ENCODE measurements around the gene PRKAG2. TPM values are rescaled to one million over a fixed set of nuclear protein-coding genes. Genes with fewer than 3 reads are reported as not detected.

The PRKAG2 gene
- total RNA-seq, 1 donor from 2014 or later, result 35.6 TPM

DNA sequence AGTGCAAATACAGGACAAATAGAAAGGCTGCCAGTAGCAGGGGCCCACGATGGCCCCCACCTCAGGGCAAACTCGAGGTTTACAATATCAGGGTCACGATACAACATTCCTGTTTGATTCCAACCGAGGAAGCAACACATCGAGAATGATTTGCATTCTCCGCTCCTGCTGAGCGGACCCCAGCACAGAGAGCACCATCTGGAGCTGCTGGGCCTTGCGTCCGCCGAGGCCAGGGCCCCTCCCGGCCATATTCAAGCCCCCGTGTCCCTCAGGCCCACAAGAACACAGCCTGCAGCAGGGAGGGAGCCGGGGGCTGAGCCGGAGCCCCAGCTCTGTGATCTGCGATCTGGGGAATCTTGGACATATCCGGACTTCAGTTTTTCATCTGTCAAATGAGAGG is 84.3 kb downstream of the PRKAG2 start:
- H3K4me3 ChIP-seq, result no peak overlapping the region
- intact Hi-C loops (cut with DNase I), result no loop called here
- no peak overlapping the region for H3K27ac ChIP-seq
- no peaks in the 10 kb centered on the region for H3K9me3 ChIP-seq
- ATAC-seq (no peak), DNase-seq (peak; percentile 51)
- TF ChIP-seq, protein P1, sequence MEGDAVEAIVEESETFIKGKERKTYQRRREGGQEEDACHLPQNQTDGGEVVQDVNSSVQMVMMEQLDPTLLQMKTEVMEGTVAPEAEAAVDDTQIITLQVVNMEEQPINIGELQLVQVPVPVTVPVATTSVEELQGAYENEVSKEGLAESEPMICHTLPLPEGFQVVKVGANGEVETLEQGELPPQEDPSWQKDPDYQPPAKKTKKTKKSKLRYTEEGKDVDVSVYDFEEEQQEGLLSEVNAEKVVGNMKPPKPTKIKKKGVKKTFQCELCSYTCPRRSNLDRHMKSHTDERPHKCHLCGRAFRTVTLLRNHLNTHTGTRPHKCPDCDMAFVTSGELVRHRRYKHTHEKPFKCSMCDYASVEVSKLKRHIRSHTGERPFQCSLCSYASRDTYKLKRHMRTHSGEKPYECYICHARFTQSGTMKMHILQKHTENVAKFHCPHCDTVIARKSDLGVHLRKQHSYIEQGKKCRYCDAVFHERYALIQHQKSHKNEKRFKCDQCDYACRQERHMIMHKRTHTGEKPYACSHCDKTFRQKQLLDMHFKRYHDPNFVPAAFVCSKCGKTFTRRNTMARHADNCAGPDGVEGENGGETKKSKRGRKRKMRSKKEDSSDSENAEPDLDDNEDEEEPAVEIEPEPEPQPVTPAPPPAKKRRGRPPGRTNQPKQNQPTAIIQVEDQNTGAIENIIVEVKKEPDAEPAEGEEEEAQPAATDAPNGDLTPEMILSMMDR (IDR thresholded peaks at IDR 0.05), result no peak
- peaks cover 43% of the 10 kb centered on the region for H3K4me1 ChIP-seq
- no peaks in the 10 kb centered on the region for H3K27me3 ChIP-seq
- H3K36me3 ChIP-seq, result no peaks in the 10 kb centered on the region

DNA sequence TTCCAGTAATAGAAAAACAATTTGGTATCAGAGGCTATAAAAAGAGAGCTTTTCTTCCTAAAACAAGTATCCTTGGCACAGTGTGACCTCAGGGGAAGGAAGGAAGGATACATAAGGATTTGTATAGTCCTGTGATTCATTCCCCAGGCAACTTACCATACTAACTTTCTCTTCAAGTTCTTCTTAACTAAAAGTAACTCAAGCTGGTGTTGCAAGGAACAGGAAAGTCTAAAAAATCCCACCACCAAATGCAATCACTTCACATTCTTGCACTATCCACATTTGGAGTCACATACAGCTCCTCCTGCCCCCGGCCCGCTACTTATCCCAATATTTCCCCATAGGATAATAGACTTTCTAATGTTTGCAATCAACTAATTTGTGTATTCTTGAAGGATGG is 84.8 kb downstream of the PRKAG2 start:
- ATAC-seq (no peak), DNase-seq (no peak)
- Histone ChIP-seq H3K27me3 (no peaks in the 10 kb centered on the region), H3K9me3 (no peaks in the 10 kb centered on the region), H3K4me1 (peaks cover 38% of the 10 kb centered on the region), H3K4me3 (no peak overlapping the region), H3K27ac (no peak overlapping the region), H3K36me3 (no peaks in the 10 kb centered on the region)
- TF ChIP-seq, protein P1 (IDR thresholded peaks at IDR 0.05), result no peak
- intact Hi-C loops (cut with DNase I), result no loop called here

DNA sequence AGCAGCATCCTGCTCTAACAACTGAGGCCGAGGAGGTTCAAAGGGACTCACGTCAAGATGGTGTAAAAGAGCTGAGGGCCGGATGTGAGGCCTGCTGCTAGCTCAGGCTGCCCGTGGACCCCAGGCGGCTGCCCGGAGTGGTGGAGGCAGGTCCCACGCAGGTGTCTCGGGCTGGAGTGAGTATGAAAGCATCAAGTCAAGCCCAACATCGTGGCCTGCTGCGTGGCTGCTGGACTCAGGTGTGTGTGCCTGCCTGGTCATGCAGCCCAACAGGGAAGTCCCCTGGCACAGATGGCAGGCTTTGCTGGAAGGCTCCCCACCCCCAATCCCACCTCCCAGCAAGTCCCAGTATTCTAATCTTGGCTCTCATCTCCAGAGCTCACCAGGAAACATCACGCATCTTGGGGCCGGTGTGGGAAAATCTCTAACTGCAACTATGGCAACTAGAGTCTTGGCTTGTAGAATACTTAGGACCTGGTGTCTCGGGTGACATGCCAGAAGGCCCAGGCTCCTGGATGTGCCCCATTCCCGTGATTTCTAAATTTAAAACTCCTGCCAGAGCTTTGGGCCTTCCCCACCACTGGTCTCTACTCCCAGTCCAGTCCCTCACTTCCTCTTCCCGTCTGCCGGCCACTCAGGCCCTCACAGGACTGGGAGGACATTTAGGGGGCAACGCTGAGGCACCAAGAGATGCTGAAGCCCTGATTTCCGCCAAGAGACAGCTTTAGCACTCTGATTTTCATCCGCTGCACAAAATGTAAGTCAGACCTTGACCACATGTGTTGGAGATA is 85.9 kb downstream of the PRKAG2 start:
- Histone ChIP-seq H3K36me3 (no peaks in the 10 kb centered on the region), H3K4me3 (no peak overlapping the region), H3K9me3 (no peaks in the 10 kb centered on the region), H3K4me1 (peaks cover 28% of the 10 kb centered on the region), H3K27ac (no peak overlapping the region), H3K27me3 (no peaks in the 10 kb centered on the region)
- ATAC-seq (no peak), DNase-seq (peak; percentile 40)
- intact Hi-C loops (cut with DNase I), result no loop called here
- TF ChIP-seq, protein P1 (IDR thresholded peaks at IDR 0.05), result no peak

DNA sequence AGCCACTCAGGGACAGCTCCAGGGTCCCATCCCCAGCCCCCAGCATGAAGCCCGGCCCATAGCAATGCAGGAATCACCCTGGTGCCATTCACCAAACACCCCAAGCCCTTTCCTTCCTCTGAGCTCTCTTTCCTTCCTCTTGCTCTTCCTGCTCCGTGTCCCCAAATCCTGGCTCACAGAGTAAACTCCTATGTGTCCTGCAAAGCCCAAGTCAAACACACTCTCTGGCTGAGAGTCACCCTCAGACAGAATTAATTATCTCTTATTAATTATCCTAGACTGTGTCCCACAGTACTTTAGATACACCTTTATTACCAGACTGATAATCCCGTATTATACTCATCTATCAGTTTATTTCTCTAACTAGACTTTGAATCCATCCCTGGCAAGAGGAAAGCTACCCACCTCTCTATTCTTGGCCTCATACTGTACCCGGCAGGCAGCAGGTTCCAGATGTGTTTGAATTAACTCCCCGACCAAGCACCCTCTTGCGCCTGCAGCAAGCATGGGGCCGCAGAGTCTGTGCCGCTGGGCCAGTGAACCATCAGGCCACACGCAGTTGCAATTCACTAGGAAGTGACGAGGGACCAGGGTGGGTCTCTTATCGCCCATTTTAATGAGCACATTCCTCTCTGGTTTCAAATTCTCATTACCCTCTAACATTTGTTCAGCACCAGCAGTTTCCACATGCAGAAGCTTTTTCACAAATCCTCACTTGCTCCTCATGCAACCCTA is 86.7 kb downstream of the PRKAG2 start:
- H3K4me1 ChIP-seq, result peaks cover 22% of the 10 kb centered on the region
- H3K36me3 ChIP-seq, result no peaks in the 10 kb centered on the region
- H3K27me3 ChIP-seq, result no peaks in the 10 kb centered on the region
- H3K9me3 ChIP-seq, result no peaks in the 10 kb centered on the region
- H3K4me3 ChIP-seq, result no peak overlapping the region
- ATAC-seq (no peak), DNase-seq (peak; percentile 32)
- intact Hi-C loops (cut with DNase I), result no loop called here
- TF ChIP-seq, protein P1 (IDR thresholded peaks at IDR 0.05), result no peak
- no peak overlapping the region for H3K27ac ChIP-seq

DNA sequence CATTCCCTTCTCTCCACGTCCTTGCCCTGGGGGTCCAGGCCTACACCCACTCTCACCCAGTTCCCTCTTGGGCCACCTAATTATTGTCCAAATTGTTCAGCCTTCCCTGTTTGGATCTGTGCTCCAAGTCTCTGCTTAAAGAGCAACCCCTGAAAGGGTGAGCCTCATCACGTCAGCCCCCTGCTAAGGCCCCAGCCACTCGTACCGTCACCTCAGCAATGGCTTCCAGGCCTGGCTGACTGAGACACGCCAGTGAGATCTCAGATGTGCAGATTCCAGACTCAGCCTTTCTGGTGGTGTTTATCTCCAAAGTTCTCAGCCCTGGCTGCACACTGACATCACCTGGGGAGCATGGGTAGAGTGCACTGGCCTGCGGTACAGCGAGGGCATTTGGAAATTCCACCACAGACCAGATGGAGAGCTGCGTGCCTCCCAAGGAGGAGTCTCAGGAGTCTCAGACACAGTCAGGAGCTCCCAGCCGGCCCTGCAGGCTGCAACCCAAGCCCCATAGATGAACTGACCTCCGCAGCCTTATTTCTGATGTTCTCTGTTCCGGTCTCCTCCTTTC is 87.5 kb downstream of the PRKAG2 start:
- Histone ChIP-seq H3K9me3 (no peaks in the 10 kb centered on the region), H3K27ac (no peak overlapping the region), H3K4me3 (no peak overlapping the region), H3K36me3 (no peaks in the 10 kb centered on the region), H3K27me3 (no peaks in the 10 kb centered on the region), H3K4me1 (peaks cover 17% of the 10 kb centered on the region)
- TF ChIP-seq, protein P1 (IDR thresholded peaks at IDR 0.05), result no peak
- no peak for ATAC-seq
- intact Hi-C loops (cut with DNase I), result no loop called here
- peak; percentile 36 for DNase-seq

Data from upper lobe of right lung (tissue), 1 donor.